ENCODE results near the gene PRKCB.

The PRKCB gene

DNA sequence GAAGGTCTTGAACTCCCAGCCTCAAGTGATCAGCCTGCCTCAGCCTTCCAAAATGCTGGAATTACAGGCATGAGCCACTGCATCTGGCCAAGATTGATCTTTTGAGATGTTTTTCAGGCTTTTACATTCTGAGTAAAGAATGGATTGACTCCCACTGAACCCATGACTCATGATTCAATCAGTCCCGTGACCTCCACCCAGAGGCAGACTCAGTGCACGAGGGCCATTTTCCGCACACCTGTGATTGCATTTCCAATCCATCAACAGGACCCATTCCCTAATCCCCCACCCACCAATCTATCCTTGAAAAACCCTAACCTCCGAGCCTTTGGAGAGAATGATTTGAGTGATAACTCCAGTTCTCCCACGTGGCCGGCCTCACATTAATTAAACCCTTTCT is 40.4 kb upstream of the PRKCB start:
- Histone ChIP-seq H3K27ac (ENCODE audit: extremely low read depth, low read depth, low read length) (no peak overlapping the region), H3K36me3 (ENCODE audit: control insufficient read depth in 2 of 2, insufficient read depth in 1 of 2, low read length in 2 of 2) (no peaks in the 10 kb centered on the region), H3K4me1 (ENCODE audit: control insufficient read depth, insufficient read depth, low read length) (no peaks in the 10 kb centered on the region), H3K4me3 (ENCODE audit: low read depth, low read length) (no peak overlapping the region), H3K9me3 (ENCODE audit: control insufficient read depth, insufficient read depth, low read depth, low read length) (no peaks in the 10 kb centered on the region)
- ChIA-PET CTCF (interaction anchor here (0.7 kb wide), 1 partner anchor 173 kb away, joined by 3 read pairs; no protein-coding TSS in a partner anchor), POLR2A (no interaction called here)
- no peak for TF ChIP-seq ZFP3 (tag by site-specific recombination; IDR thresholded peaks at IDR 0.05; ENCODE audit: low read depth)
- TF ChIP-seq HOXD13 (CRISPR knock-in tag; IDR thresholded peaks at IDR 0.05; ENCODE audit: borderline replicate concordance), result no peak
- no peak for TF ChIP-seq YY2 (tag by site-specific recombination; IDR thresholded peaks at IDR 0.05)
- TF ChIP-seq, protein P1, sequence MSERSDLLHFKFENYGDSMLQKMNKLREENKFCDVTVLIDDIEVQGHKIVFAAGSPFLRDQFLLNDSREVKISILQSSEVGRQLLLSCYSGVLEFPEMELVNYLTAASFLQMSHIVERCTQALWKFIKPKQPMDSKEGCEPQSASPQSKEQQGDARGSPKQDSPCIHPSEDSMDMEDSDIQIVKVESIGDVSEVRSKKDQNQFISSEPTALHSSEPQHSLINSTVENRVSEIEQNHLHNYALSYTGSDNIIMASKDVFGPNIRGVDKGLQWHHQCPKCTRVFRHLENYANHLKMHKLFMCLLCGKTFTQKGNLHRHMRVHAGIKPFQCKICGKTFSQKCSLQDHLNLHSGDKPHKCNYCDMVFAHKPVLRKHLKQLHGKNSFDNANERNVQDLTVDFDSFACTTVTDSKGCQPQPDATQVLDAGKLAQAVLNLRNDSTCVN (tag by site-specific recombination; optimal IDR thresholded peaks at IDR 0.05), result no peak
- no peak for TF ChIP-seq KLF8 (tag by site-specific recombination; IDR thresholded peaks at IDR 0.05)
- no peak for TF ChIP-seq ZNF521 (tag by site-specific recombination; IDR thresholded peaks at IDR 0.05)
- TF ChIP-seq ZNF76 (tag by site-specific recombination; IDR thresholded peaks at IDR 0.05; ENCODE audit: borderline replicate concordance, low read depth), result no peak
- TF ChIP-seq ZNF660 (tag by site-specific recombination; IDR thresholded peaks at IDR 0.05), result no peak
- no peak for TF ChIP-seq ZNF221 (tag by site-specific recombination; IDR thresholded peaks at IDR 0.05; ENCODE audit: borderline replicate concordance)
- TF ChIP-seq SETDB1 (IDR thresholded peaks at IDR 0.05; ENCODE audit: insufficient read length, low read length), result no peak
- TF ChIP-seq ZNF121 (tag by site-specific recombination; IDR thresholded peaks at IDR 0.05), result no peak
- TF ChIP-seq ZNF23 (tag by site-specific recombination; IDR thresholded peaks at IDR 0.05; ENCODE audit: borderline replicate concordance), result no peak
- TF ChIP-seq, protein P2, sequence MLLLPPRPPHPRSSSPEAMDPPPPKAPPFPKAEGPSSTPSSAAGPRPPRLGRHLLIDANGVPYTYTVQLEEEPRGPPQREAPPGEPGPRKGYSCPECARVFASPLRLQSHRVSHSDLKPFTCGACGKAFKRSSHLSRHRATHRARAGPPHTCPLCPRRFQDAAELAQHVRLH (tag by site-specific recombination; IDR thresholded peaks at IDR 0.05), result no peak
- TF ChIP-seq ZNF785 (tag by site-specific recombination; IDR thresholded peaks at IDR 0.05), result no peak
- TF ChIP-seq, protein P3, sequence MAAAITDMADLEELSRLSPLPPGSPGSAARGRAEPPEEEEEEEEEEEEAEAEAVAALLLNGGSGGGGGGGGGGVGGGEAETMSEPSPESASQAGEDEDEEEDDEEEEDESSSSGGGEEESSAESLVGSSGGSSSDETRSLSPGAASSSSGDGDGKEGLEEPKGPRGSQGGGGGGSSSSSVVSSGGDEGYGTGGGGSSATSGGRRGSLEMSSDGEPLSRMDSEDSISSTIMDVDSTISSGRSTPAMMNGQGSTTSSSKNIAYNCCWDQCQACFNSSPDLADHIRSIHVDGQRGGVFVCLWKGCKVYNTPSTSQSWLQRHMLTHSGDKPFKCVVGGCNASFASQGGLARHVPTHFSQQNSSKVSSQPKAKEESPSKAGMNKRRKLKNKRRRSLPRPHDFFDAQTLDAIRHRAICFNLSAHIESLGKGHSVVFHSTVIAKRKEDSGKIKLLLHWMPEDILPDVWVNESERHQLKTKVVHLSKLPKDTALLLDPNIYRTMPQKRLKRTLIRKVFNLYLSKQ (tag by site-specific recombination; IDR thresholded peaks at IDR 0.05; ENCODE audit: borderline replicate concordance), result no peak
- no peak for TF ChIP-seq ZFP41 (tag by site-specific recombination; IDR thresholded peaks at IDR 0.05; ENCODE audit: borderline replicate concordance)
- TF ChIP-seq ZIC2 (tag by site-specific recombination; IDR thresholded peaks at IDR 0.05), result no peak

DNA sequence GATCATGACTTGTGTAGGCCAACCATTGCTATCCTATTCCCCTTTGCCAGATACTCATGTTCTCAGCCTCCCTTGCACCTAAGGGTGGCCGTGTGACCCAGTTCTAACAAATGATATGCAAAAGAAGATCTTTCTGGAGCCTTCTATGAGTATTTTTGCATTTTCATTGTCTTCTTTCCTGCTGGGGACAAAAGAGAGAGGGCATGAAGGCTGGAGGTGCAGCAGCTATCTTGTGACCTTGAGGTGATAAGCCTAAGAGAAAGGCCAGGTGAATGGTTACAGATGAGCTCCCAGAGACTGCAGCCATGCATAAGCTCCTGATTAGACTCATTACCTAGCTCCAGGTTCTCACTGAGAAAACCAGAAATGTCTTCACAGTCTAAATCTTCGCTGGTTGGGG is 38.8 kb upstream of the PRKCB start:
- no peak overlapping the region for H3K4me3 ChIP-seq (ENCODE audit: low read depth, low read length)
- H3K27ac ChIP-seq (ENCODE audit: extremely low read depth, low read depth, low read length), result no peak overlapping the region
- POLR2A ChIA-PET, result no interaction called here
- CTCF ChIA-PET, result interaction anchor here (0.9 to 2.3 kb wide), 3 partner anchors 213 to 243 kb away, joined by 3 to 10 read pairs (median 5); no protein-coding TSS in a partner anchor
- H3K9me3 ChIP-seq (ENCODE audit: control insufficient read depth, insufficient read depth, low read depth, low read length), result no peaks in the 10 kb centered on the region
- no peaks in the 10 kb centered on the region for H3K4me1 ChIP-seq (ENCODE audit: control insufficient read depth, insufficient read depth, low read length)
- H3K36me3 ChIP-seq (ENCODE audit: control insufficient read depth in 2 of 2, insufficient read depth in 1 of 2, low read length in 2 of 2), result no peaks in the 10 kb centered on the region
- TF ChIP-seq, protein P4, sequence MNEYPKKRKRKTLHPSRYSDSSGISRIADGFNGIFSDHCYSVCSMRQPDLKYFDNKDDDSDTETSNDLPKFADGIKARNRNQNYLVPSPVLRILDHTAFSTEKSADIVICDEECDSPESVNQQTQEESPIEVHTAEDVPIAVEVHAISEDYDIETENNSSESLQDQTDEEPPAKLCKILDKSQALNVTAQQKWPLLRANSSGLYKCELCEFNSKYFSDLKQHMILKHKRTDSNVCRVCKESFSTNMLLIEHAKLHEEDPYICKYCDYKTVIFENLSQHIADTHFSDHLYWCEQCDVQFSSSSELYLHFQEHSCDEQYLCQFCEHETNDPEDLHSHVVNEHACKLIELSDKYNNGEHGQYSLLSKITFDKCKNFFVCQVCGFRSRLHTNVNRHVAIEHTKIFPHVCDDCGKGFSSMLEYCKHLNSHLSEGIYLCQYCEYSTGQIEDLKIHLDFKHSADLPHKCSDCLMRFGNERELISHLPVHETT (tag by site-specific recombination; IDR thresholded peaks at IDR 0.05), result no peak
- TF ChIP-seq ZNF776 (tag by site-specific recombination; IDR thresholded peaks at IDR 0.05; ENCODE audit: borderline replicate concordance), result no peak
- no peak for TF ChIP-seq IKZF3 (tag by site-specific recombination; IDR thresholded peaks at IDR 0.05)
- TF ChIP-seq, protein P5, sequence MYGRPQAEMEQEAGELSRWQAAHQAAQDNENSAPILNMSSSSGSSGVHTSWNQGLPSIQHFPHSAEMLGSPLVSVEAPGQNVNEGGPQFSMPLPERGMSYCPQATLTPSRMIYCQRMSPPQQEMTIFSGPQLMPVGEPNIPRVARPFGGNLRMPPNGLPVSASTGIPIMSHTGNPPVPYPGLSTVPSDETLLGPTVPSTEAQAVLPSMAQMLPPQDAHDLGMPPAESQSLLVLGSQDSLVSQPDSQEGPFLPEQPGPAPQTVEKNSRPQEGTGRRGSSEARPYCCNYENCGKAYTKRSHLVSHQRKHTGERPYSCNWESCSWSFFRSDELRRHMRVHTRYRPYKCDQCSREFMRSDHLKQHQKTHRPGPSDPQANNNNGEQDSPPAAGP (tag by site-specific recombination; IDR thresholded peaks at IDR 0.05), result no peak
- no peak for TF ChIP-seq ZNF548 (tag by site-specific recombination; IDR thresholded peaks at IDR 0.05)
- TF ChIP-seq ZNF621 (tag by site-specific recombination; IDR thresholded peaks at IDR 0.05), result no peak
- TF ChIP-seq ZNF585B (tag by site-specific recombination; IDR thresholded peaks at IDR 0.05), result no peak
- TF ChIP-seq ZNF366 (tag by site-specific recombination; conservative IDR thresholded peaks at IDR 0.05), result no peak
- TF ChIP-seq ZNF114 (tag by site-specific recombination; IDR thresholded peaks at IDR 0.05), result no peak
- no peak for TF ChIP-seq ZNF391 (tag by site-specific recombination; IDR thresholded peaks at IDR 0.05; ENCODE audit: borderline replicate concordance, low read depth)
- no peak for TF ChIP-seq ZNF596 (tag by site-specific recombination; IDR thresholded peaks at IDR 0.05)
- no peak for TF ChIP-seq ZNF560 (tag by site-specific recombination; IDR thresholded peaks at IDR 0.05; ENCODE audit: borderline replicate concordance)
- TF ChIP-seq, protein P6, sequence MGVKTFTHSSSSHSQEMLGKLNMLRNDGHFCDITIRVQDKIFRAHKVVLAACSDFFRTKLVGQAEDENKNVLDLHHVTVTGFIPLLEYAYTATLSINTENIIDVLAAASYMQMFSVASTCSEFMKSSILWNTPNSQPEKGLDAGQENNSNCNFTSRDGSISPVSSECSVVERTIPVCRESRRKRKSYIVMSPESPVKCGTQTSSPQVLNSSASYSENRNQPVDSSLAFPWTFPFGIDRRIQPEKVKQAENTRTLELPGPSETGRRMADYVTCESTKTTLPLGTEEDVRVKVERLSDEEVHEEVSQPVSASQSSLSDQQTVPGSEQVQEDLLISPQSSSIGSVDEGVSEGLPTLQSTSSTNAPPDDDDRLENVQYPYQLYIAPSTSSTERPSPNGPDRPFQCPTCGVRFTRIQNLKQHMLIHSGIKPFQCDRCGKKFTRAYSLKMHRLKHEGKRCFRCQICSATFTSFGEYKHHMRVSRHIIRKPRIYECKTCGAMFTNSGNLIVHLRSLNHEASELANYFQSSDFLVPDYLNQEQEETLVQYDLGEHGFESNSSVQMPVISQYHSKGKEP (tag by site-specific recombination; IDR thresholded peaks at IDR 0.05), result no peak
- no peak for TF ChIP-seq ZFHX2 (tag by site-specific recombination; conservative IDR thresholded peaks at IDR 0.05)

Measured in HEK293 (cell line).